Prostate gland (tissue), 2 donors: Measurements from ENCODE around the gene RAPSN.

ENCODE experiments used
- CTCF ChIP-seq, 4 experiments: fragments of 200-600 bp in 2 of 4; fragments of 450-650 bp in 2 of 4; sonication (generic) in 2 of 4; IDR thresholded peaks; 1 replicate in 3 of 4; 2 replicates in 1 of 4; pipeline ENCODE4 v1.5.1; 2016 to 2019; ENCODE audit warnings: antibody characterized with exemption in 4 of 4, mild to moderate bottlenecking in 2 of 4, moderate library complexity in 2 of 4
- POLR2A ChIP-seq: fragments of 450-650 bp; IDR thresholded peaks from one replicate; pipeline ENCODE4 v1.6.1; 2016; ENCODE audit warnings: antibody characterized with exemption, mild to moderate bottlenecking

DNA sequence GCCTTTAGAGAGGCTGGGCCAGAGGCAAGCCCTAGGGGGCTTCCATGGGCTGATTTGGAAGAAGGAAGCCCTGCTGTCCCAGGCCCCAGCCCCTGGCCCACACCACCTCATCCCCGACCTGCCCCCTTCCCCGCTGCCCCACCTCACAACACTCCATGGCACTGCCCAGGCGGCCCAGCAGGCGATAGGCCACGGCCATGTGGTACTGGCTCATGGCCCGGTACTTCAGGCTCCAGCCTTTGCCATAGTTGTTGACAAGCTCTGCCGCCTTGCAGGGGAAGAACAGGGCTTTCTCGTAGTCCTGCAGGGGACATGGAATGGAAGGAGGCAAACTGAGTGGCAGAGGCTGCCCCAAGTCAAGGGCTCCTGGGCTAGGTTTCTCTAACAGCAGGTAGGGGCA is 6.4 kb downstream of the RAPSN start:
- TF ChIP-seq CTCF (IDR thresholded peaks at IDR 0.05) (no peak), POLR2A (no peak)
